ENCODE data around the gene COLEC11. TPM values are rescaled to one million over a fixed set of nuclear protein-coding genes. Genes with fewer than 3 reads are reported as not detected.
A peak's percentile ranks its signal among the peaks of the same experiment; 100 is the strongest.

Gene COLEC11
- total and polyA plus RNA-seq, 2 of the 13 experiments (the other 11 are each of a cell fraction or from before 2014, with no cell fraction given) = 1.5 to 3.0 TPM

GRCh38 chr2:3604991-3605961 is 10.4 kb downstream of the COLEC11 start (continued):
- TF ChIP-seq POGZ (CRISPR knock-in tag; IDR thresholded peaks at IDR 0.05) (peak; percentile 4; the same call in 1 of the 2 replicates), FOXC1 (CRISPR knock-in tag; IDR thresholded peaks at IDR 0.05; ENCODE audit: borderline replicate concordance) (no peak), THAP11 (CRISPR knock-in tag; IDR thresholded peaks at IDR 0.05) (peak; percentile 46), CENPBD1 (CRISPR knock-in tag; IDR thresholded peaks at IDR 0.05; ENCODE audit: borderline replicate concordance, low read depth) (no peak), ZBTB1 (CRISPR knock-in tag; IDR thresholded peaks at IDR 0.05; ENCODE audit: borderline replicate concordance) (no peak), ZNF747 (CRISPR knock-in tag; IDR thresholded peaks at IDR 0.05; ENCODE audit: borderline replicate concordance) (0 out of 2 replicates have a peak, but pooled peaks have one; percentile 48), NFYC (CRISPR knock-in tag; IDR thresholded peaks at IDR 0.05) (no peak), TARDBP (CRISPR knock-in tag; IDR thresholded peaks at IDR 0.05) (no peak), TBP (CRISPR knock-in tag; IDR thresholded peaks at IDR 0.05) (no peak), CREB3 (CRISPR knock-in tag; IDR thresholded peaks at IDR 0.05) (no peak), ZNF629 (CRISPR knock-in tag; conservative IDR thresholded peaks at IDR 0.05) (no peak), CBFB (CRISPR knock-in tag; IDR thresholded peaks at IDR 0.05) (no peak), ZFP1 (CRISPR knock-in tag; IDR thresholded peaks at IDR 0.05) (no peak), RFXAP (CRISPR knock-in tag; IDR thresholded peaks at IDR 0.05; ENCODE audit: borderline replicate concordance) (no peak), PCBP1 (IDR thresholded peaks at IDR 0.05; ENCODE audit: borderline replicate concordance, low read depth, low read length) (0 out of 2 replicates have a peak, but pooled peaks have one; percentile 57), ISL2 (CRISPR knock-in tag; IDR thresholded peaks at IDR 0.05) (0 out of 2 replicates have a peak, but pooled peaks have one; percentile 26), KLF16 (CRISPR knock-in tag; IDR thresholded peaks at IDR 0.05) (peak in 1 of 2 experiments; percentile 67; a peak in 2 of 4 replicates), ZNF562 (CRISPR knock-in tag; IDR thresholded peaks at IDR 0.05; ENCODE audit: borderline replicate concordance) (no peak), RBM39 (IDR thresholded peaks at IDR 0.05; ENCODE audit: low read depth, low read length, poor library complexity, severe bottlenecking) (peak; percentile 42), SMYD3 (CRISPR knock-in tag; IDR thresholded peaks at IDR 0.05) (no peak), TSC22D2 (CRISPR knock-in tag; IDR thresholded peaks at IDR 0.05; ENCODE audit: borderline replicate concordance) (no peak), MBD4 (IDR thresholded peaks at IDR 0.05; ENCODE audit: borderline replicate concordance, low read length) (no peak), ZNF432 (CRISPR knock-in tag; IDR thresholded peaks at IDR 0.05; ENCODE audit: borderline replicate concordance) (no peak), THRA (CRISPR knock-in tag; IDR thresholded peaks at IDR 0.05; ENCODE audit: borderline replicate concordance) (peak; percentile 37), ZNF44 (CRISPR knock-in tag; IDR thresholded peaks at IDR 0.05) (no peak), ZNF766 (CRISPR knock-in tag; IDR thresholded peaks at IDR 0.05; ENCODE audit: borderline replicate concordance) (no peak), RFX5 (IDR thresholded peaks at IDR 0.05; ENCODE audit: low read depth, low read length) (no peak)
